Hepatocyte (in vitro differentiated cells): ENCODE measurements around the gene TSPAN15. TPM values are rescaled to one million over a fixed set of nuclear protein-coding genes. Genes with fewer than 3 reads are reported as not detected.

Experiments used
- DNase-seq: peaks from one replicate; pipeline ENCODE4 v3.0.0-alpha.2; 2016; ENCODE audit warnings: low spot score
- H2AFZ ChIP-seq: fragments of 200-600 bp; sonication (generic); 2 replicates; pipeline ENCODE4 v1.6.0; 2016; ENCODE audit warnings: antibody characterized with exemption, mild to moderate bottlenecking
- H3K27ac ChIP-seq: fragments of 200-600 bp; sonication (generic); 2 replicates; pipeline ENCODE4 v1.5.1; 2016; ENCODE audit warnings: mild to moderate bottlenecking
- H3K27me3 ChIP-seq: fragments of 200-600 bp; sonication (generic); 2 replicates; pipeline ENCODE4 v1.6.1; 2016
- H3K36me3 ChIP-seq: fragments of 200-600 bp; sonication (generic); replicated peaks from 2 replicates; pipeline ENCODE4 v1.5.1; 2016; ENCODE audit warnings: low read depth; ENCODE audit not compliant: insufficient read depth
- H3K4me1 ChIP-seq: fragments of 200-600 bp; sonication (generic); 2 replicates; pipeline ENCODE4 v1.5.1; 2016; ENCODE audit warnings: mild to moderate bottlenecking, moderate library complexity; ENCODE audit not compliant: insufficient read depth
- H3K4me2 ChIP-seq: fragments of 200-600 bp; sonication (generic); 2 replicates; pipeline ENCODE4 v1.6.0; 2016
- H3K4me3 ChIP-seq: fragments of 200-600 bp; sonication (generic); 2 replicates; pipeline ENCODE4 v1.5.1; 2016; ENCODE audit warnings: mild to moderate bottlenecking
- H3K79me2 ChIP-seq: fragments of 200-600 bp; sonication (generic); 2 replicates; pipeline ENCODE4 v1.6.0; 2017; ENCODE audit warnings: mild to moderate bottlenecking
- H3K9me2 ChIP-seq: fragments of 200-600 bp; sonication (generic); replicated peaks from 2 replicates; pipeline ENCODE4 v1.6.0; 2017; ENCODE audit warnings: mild to moderate bottlenecking; ENCODE audit not compliant: insufficient read depth
- H3K9me3 ChIP-seq: fragments of 200-600 bp; sonication (generic); 2 replicates; pipeline ENCODE4 v1.5.1; 2016; ENCODE audit warnings: low read depth, mild to moderate bottlenecking
- H4K20me1 ChIP-seq: fragments of 200-600 bp; sonication (generic); 2 replicates; pipeline ENCODE4 v1.6.0; 2016; ENCODE audit warnings: mild to moderate bottlenecking; ENCODE audit not compliant: insufficient read depth, poor library complexity, severe bottlenecking
- EZH2 ChIP-seq: fragments of 200-600 bp; sonication (generic); IDR thresholded peaks from 2 replicates; pipeline ENCODE4 v1.6.1; 2016; ENCODE audit warnings: antibody characterized with exemption, mild to moderate bottlenecking, borderline replicate concordance
- EZH2phosphoT487 ChIP-seq: fragments of 200-600 bp; sonication (generic); IDR thresholded peaks from one replicate; pipeline ENCODE4 v1.6.1; 2018; ENCODE audit warnings: antibody characterized with exemption, mild to moderate bottlenecking, low read depth, moderate library complexity; ENCODE audit not compliant: unreplicated experiment, severe bottlenecking
- WGBS: methylation state at CpG from one replicate; pipeline ENCODE4 v1.1.6; 2016; ENCODE audit warnings: low lambda C conversion rate; ENCODE audit errors: missing lambda C conversion rate; 5-methylcytosine and 5-hydroxymethylcytosine counted together
- polyA plus RNA-seq: library from polyadenylated mRNA; unstranded; fragments of >200 nt; fragmentation: Nextera tagmentation; extraction: Ambion mirVana; gene quantifications from 2 replicates; pipeline ENCODE4 v1.2.1, GENCODE V29; 2016
- total RNA-seq: library from RNA; depleted of rRNA; stranded (reverse); fragments of >200 nt; gene quantifications from 2 replicates; pipeline ENCODE4 v1.2.3, GENCODE V29; 2014
- TF ChIP-seq, protein P1 (sequence below): fragments of 200-600 bp; sonication (generic); IDR thresholded peaks from 2 replicates; pipeline ENCODE4 v1.5.1; 2016; ENCODE audit warnings: antibody characterized with exemption, mild to moderate bottlenecking; ENCODE audit not compliant: poor library complexity

Gene TSPAN15
- total and polyA plus RNA-seq, 2 experiments from 2014 or later: 29.0 to 66.4 TPM

DNA sequence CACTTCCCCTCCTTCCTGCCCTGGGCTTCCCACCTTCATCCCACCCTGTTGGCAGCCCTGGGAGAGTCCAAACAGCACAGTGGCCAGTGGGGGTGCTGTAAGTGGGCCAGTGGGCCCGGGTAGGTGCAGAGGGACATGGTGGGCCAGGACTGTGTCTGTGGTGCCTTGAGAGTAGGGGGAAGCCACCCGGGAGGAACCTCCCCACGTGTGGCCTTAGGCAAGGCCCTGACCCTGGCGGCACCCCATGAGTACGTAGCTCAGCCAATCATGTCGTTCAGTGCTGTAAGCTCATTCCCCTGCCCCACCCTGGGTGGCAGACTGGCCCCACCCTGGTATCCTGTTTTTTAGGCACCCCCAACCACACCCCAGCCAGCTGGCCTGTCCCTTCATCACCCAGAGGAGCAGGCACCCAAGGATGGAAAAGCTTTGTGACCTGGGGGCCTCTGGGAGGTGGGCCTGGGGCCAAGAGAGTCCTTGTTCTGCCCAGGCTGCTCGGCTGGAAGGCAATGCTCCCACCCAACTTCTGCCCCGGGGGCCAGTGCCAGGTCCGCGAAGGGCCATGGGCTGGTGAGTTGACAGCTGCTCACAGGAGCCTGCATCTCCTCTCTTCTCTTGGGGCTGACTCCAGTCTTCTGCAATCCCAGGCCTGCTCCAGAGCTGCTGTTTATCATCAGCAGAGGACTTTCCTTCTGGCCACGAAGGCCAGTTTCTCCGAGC is 41.6 kb downstream of the TSPAN15 start:
- no peaks in the 10 kb centered on the region for H3K9me2 ChIP-seq
- no peak overlapping the region for H3K4me3 ChIP-seq

DNA sequence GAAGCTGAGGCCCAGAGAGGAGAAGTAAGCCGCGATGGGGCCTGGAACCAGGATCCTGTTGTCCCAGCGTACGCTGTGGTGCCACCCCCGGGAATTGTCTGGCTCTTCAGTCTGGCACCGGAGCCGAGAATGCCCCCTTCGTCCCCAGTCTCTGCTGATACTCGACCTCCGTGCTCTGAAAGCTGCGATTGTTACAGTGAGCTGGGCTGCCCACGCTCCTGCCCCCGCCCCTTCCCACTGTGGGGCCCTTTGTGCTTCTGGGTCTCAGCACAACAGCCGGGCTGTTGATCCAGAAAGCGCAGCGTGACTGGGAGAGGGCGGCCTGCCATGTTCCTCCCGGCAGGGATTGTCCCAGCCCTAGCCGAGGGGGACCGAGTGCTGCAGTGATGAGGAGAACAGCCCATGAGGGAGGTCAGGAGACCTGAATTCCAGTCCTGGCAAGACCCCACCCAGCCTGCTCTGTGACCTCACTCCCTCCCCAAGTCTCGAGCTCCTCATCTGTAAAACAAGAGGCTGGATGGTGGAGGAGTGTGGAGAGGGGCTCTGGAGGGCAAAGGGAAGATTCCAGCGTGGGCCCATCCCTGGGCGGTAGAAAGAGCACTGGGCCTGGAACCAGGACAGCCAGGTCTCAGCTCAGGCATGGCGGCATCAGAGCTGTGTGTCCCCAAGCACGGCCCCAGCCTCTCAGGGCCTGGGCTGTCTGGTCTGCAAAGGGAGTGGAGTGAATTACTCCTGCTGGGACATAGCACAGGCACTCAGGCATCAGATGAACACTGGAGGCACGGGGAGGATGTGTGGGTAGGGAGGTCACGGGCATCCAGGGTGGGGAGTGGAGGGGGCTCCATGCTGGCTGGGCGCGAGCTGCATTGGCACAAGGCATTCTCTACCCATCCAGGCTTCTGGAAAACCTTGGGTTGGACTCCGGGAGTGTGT is 43.6 kb downstream of the TSPAN15 start:
- Histone ChIP-seq H3K27ac (no peak overlapping the region), H2AFZ (no peak overlapping the region), H3K9me3 (no peaks in the 10 kb centered on the region), H3K79me2 (no peaks in the 10 kb centered on the region), H3K4me3 (no peak overlapping the region), H3K36me3 (no peaks in the 10 kb centered on the region), H3K27me3 (no peaks in the 10 kb centered on the region), H3K4me2 (no peak overlapping the region), H3K9me2 (no peaks in the 10 kb centered on the region), H4K20me1 (no peaks in the 10 kb centered on the region), H3K4me1 (peaks cover 3% of the 10 kb centered on the region)
- no peak for DNase-seq
- TF ChIP-seq, protein P1, sequence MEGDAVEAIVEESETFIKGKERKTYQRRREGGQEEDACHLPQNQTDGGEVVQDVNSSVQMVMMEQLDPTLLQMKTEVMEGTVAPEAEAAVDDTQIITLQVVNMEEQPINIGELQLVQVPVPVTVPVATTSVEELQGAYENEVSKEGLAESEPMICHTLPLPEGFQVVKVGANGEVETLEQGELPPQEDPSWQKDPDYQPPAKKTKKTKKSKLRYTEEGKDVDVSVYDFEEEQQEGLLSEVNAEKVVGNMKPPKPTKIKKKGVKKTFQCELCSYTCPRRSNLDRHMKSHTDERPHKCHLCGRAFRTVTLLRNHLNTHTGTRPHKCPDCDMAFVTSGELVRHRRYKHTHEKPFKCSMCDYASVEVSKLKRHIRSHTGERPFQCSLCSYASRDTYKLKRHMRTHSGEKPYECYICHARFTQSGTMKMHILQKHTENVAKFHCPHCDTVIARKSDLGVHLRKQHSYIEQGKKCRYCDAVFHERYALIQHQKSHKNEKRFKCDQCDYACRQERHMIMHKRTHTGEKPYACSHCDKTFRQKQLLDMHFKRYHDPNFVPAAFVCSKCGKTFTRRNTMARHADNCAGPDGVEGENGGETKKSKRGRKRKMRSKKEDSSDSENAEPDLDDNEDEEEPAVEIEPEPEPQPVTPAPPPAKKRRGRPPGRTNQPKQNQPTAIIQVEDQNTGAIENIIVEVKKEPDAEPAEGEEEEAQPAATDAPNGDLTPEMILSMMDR: no peak
- TF ChIP-seq EZH2 (no peak), EZH2phosphoT487 (no peak)
- WGBS: 85% methylated on average over 25 of the region's 30 CpGs

More for the DNA sequence above, 41.6 kb downstream of the TSPAN15 start:
- H3K36me3 ChIP-seq: no peaks in the 10 kb centered on the region
- no peak overlapping the region for H3K4me2 ChIP-seq
- H3K27me3 ChIP-seq: no peaks in the 10 kb centered on the region
- no peaks in the 10 kb centered on the region for H4K20me1 ChIP-seq
- H3K27ac ChIP-seq: no peak overlapping the region
- DNase-seq: no peak
- no peak overlapping the region for H2AFZ ChIP-seq
- no peak for TF ChIP-seq EZH2
- TF ChIP-seq, protein P1: no peak
- TF ChIP-seq EZH2phosphoT487: no peak
- H3K9me3 ChIP-seq: peaks cover 7% of the 10 kb centered on the region
- WGBS: 85% methylated on average over 10 of the region's 12 CpGs
- peaks cover 3% of the 10 kb centered on the region for H3K4me1 ChIP-seq
- H3K79me2 ChIP-seq: no peaks in the 10 kb centered on the region

- 95% methylated on average over 3 of the region's 3 CpGs for WGBS
- H3K9me3 ChIP-seq: no peaks in the 10 kb centered on the region
- no peaks in the 10 kb centered on the region for H3K27me3 ChIP-seq
- TF ChIP-seq, protein P1: no peak
- TF ChIP-seq EZH2phosphoT487 (no peak), EZH2 (no peak)
- H3K4me2 ChIP-seq: no peak overlapping the region
- no peaks in the 10 kb centered on the region for H4K20me1 ChIP-seq
- no peaks in the 10 kb centered on the region for H3K36me3 ChIP-seq
- H2AFZ ChIP-seq: no peak overlapping the region
- peaks cover 3% of the 10 kb centered on the region for H3K4me1 ChIP-seq
- H3K79me2 ChIP-seq: no peaks in the 10 kb centered on the region
- no peak overlapping the region for H3K4me3 ChIP-seq
- DNase-seq: no peak
- no peaks in the 10 kb centered on the region for H3K9me2 ChIP-seq
- no peak overlapping the region for H3K27ac ChIP-seq
These were observed 44.4 kb downstream of the TSPAN15 start for GRCh38 chr10:69495666-69496065.
